Central memory CD8-positive, alpha-beta T cell (primary cell): ENCODE measurements around the gene AFF2.

Experiments used
- ATAC-seq: fragments of 150-1000 bp; cut with Tn5 transposase; replicated peaks from 2 replicates; pipeline ENCODE4 v1.10.0; 2022; ENCODE audit warnings: mild to moderate bottlenecking, moderate FRiP score, moderate number of reproducible peaks; ENCODE audit not compliant: poor library complexity, severe bottlenecking; ENCODE audit errors: extremely low read depth
- DNase-seq, 2 donors: peaks; one replicate each; pipeline ENCODE4 v3.0.0; 2021; ENCODE audit warnings: low spot score in 2 of 2
- H3K27ac Mint-ChIP-seq: one replicate; pipeline ENCODE4 v1.8.0; 2022; ENCODE audit warnings: low read depth, mild to moderate bottlenecking, moderate library complexity, mixed read lengths
- H3K27me3 Mint-ChIP-seq: one replicate; pipeline ENCODE4 v1.8.0; 2022; ENCODE audit warnings: mixed read lengths
- H3K36me3 Mint-ChIP-seq: one replicate; pipeline ENCODE4 v1.8.0; 2022; ENCODE audit warnings: mild to moderate bottlenecking, moderate library complexity, mixed read lengths; ENCODE audit not compliant: insufficient read depth
- H3K4me1 Mint-ChIP-seq: one replicate; pipeline ENCODE4 v1.8.0; 2022; ENCODE audit warnings: mixed read lengths
- H3K4me3 Mint-ChIP-seq: one replicate; pipeline ENCODE4 v1.8.0; 2022; ENCODE audit warnings: mild to moderate bottlenecking, moderate library complexity, mixed read lengths
- H3K9me3 Mint-ChIP-seq: one replicate; pipeline ENCODE4 v1.8.0; 2022; ENCODE audit warnings: mixed read lengths

AFF2 gene

DNA sequence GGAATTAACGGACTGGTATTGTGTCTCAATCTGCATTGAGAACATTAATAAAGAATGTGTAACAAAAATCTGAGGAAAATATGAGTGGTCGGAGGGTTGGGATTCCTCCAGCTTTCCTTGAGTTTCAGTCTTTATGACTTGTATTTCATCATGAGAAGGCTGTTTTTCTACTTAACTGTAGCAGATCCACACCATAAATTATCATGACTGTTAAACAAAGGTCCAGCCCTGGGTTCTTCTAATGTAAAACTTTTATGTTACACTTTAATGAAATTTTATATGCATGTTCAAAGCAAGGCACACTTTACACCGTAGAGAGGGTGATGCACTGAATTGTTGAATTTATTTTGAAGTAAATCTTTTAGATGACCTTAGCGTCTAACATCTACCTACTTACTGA lies 7.0 kb downstream of the AFF2 start:
- H3K27ac Mint-ChIP-seq = no peak overlapping the region
- no peaks in the 10 kb centered on the region for H3K27me3 Mint-ChIP-seq
- ATAC-seq (no peak), DNase-seq (no peak)
- no peaks in the 10 kb centered on the region for H3K4me1 Mint-ChIP-seq
- H3K4me3 Mint-ChIP-seq = no peak overlapping the region
- H3K36me3 Mint-ChIP-seq = no peaks in the 10 kb centered on the region
- no peaks in the 10 kb centered on the region for H3K9me3 Mint-ChIP-seq

DNA sequence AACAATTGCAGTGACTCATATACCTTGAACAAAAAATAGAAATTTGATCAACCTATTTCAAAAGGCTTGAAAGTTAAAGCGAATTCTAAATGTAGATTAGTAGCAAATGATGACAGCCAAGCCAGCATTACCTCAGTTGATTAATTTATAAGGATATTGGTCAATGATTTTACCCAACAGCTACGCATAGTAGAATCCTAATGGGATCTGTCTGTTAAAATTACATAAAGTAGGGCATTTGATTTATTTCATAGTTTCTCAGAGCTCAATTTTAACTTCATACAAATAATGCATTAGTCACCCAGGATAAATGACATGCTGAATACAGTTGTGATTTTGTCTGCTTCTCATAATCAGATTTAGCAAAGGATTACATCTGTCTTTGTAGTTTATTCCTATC lies 12.0 kb downstream of the AFF2 start:
- Mint-ChIP-seq H3K9me3 (no peaks in the 10 kb centered on the region), H3K27ac (no peak overlapping the region), H3K4me1 (no peaks in the 10 kb centered on the region), H3K4me3 (no peak overlapping the region), H3K27me3 (no peaks in the 10 kb centered on the region), H3K36me3 (no peaks in the 10 kb centered on the region)
- ATAC-seq = no peak
- DNase-seq = no peak

- Mint-ChIP-seq H3K4me1 (no peaks in the 10 kb centered on the region), H3K9me3 (no peaks in the 10 kb centered on the region), H3K4me3 (no peak overlapping the region), H3K27ac (no peak overlapping the region), H3K27me3 (no peaks in the 10 kb centered on the region), H3K36me3 (no peaks in the 10 kb centered on the region)
- DNase-seq (no peak), ATAC-seq (no peak)
Observed at GRCh38 chrX:148513661-148514060, 13.2 kb downstream of the AFF2 start.

- Mint-ChIP-seq H3K27me3 (no peaks in the 10 kb centered on the region), H3K9me3 (no peaks in the 10 kb centered on the region), H3K36me3 (no peaks in the 10 kb centered on the region), H3K4me1 (no peaks in the 10 kb centered on the region), H3K4me3 (no peak overlapping the region), H3K27ac (no peak overlapping the region)
- ATAC-seq (no peak), DNase-seq (no peak)
Observed at GRCh38 chrX:148517176-148517575, 16.8 kb downstream of the AFF2 start.

GRCh38 chrX:148522006-148522405 lies 21.6 kb downstream of the AFF2 start:
- Mint-ChIP-seq H3K9me3 (no peaks in the 10 kb centered on the region), H3K36me3 (no peaks in the 10 kb centered on the region), H3K4me1 (no peaks in the 10 kb centered on the region)

GRCh38 chrX:148523303-148524080 lies 23.1 kb downstream of the AFF2 start:
- Mint-ChIP-seq H3K4me3 (no peak overlapping the region), H3K4me1 (no peaks in the 10 kb centered on the region), H3K9me3 (no peaks in the 10 kb centered on the region), H3K27ac (no peak overlapping the region), H3K36me3 (no peaks in the 10 kb centered on the region), H3K27me3 (peaks cover 10% of the 10 kb centered on the region)
- no peak for ATAC-seq
- DNase-seq = no peak

More at GRCh38 chrX:148522006-148522405, 21.6 kb downstream of the AFF2 start:
- Mint-ChIP-seq H3K27me3 (peaks cover 10% of the 10 kb centered on the region), H3K27ac (no peak overlapping the region), H3K4me3 (no peak overlapping the region)
- DNase-seq (no peak), ATAC-seq (no peak)

DNA sequence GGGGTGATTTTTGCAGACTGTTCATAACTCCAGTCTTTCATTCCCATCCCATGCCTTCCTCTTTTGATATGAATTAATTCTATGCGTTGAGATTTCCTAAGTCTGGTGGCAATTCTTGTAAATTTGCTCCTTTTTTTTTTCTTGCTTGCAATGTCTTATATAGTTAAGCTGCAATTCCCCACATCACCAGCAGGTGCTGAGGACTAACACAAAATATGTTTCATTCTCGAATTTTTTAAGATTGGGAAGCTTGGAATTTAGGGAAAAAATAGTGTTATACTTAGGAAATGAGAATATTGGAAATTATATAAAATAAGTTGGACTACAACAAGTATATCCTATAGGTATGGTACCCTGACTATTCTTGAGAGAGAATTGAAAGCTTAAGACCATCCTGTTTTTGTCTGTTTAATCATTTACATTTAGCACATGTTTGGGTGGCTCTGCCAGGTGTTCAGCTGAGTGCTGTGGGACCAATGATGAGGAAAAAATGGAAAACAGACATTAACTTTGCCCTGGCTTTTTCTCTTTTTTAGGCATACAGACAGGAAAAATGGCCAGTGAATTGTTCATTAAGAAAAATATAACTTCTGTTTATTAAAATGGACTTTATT lies 30.2 kb downstream of the AFF2 start:
- no peaks in the 10 kb centered on the region for H3K9me3 Mint-ChIP-seq
- ATAC-seq (no peak), DNase-seq (no peak)
- no peaks in the 10 kb centered on the region for H3K4me1 Mint-ChIP-seq
- H3K36me3 Mint-ChIP-seq = no peaks in the 10 kb centered on the region
- no peaks in the 10 kb centered on the region for H3K27me3 Mint-ChIP-seq
- H3K27ac Mint-ChIP-seq = no peak overlapping the region
- no peak overlapping the region for H3K4me3 Mint-ChIP-seq

DNA sequence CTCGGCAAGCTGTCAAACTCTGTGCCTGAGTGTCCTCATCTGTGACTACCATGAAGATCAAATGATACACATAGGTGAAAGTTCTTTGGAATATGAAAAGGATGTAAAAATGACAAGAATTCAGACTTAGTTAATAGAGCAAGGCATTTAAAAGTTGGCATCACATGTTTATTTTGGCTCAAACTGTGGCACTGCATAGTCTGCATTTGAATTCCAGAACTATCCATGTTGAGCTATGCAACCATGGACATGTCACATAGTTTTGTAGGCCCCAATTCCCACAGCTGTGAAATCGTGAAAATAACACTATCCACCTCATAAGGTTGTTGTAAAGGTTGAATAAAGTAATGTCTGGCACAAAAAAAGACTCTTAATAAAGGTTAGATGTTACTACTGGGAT lies 33.9 kb downstream of the AFF2 start:
- no peaks in the 10 kb centered on the region for H3K4me1 Mint-ChIP-seq
- no peaks in the 10 kb centered on the region for H3K36me3 Mint-ChIP-seq
- no peaks in the 10 kb centered on the region for H3K9me3 Mint-ChIP-seq
- no peak overlapping the region for H3K27ac Mint-ChIP-seq
- H3K27me3 Mint-ChIP-seq = no peaks in the 10 kb centered on the region
- H3K4me3 Mint-ChIP-seq = no peak overlapping the region
- DNase-seq (no peak), ATAC-seq (no peak)

- Mint-ChIP-seq H3K27me3 (no peaks in the 10 kb centered on the region), H3K4me1 (no peaks in the 10 kb centered on the region), H3K4me3 (no peak overlapping the region), H3K9me3 (no peaks in the 10 kb centered on the region), H3K27ac (no peak overlapping the region), H3K36me3 (no peaks in the 10 kb centered on the region)
- ATAC-seq = no peak
- DNase-seq = no peak
Observed at GRCh38 chrX:148535639-148536038, 35.2 kb downstream of the AFF2 start.

GRCh38 chrX:148536961-148537360 lies 36.5 kb downstream of the AFF2 start:
- no peaks in the 10 kb centered on the region for H3K36me3 Mint-ChIP-seq
- H3K27ac Mint-ChIP-seq = no peak overlapping the region
- no peak overlapping the region for H3K4me3 Mint-ChIP-seq
- H3K27me3 Mint-ChIP-seq = no peaks in the 10 kb centered on the region
- H3K4me1 Mint-ChIP-seq = no peaks in the 10 kb centered on the region
- DNase-seq = no peak
- no peak for ATAC-seq
- H3K9me3 Mint-ChIP-seq = no peaks in the 10 kb centered on the region

DNA sequence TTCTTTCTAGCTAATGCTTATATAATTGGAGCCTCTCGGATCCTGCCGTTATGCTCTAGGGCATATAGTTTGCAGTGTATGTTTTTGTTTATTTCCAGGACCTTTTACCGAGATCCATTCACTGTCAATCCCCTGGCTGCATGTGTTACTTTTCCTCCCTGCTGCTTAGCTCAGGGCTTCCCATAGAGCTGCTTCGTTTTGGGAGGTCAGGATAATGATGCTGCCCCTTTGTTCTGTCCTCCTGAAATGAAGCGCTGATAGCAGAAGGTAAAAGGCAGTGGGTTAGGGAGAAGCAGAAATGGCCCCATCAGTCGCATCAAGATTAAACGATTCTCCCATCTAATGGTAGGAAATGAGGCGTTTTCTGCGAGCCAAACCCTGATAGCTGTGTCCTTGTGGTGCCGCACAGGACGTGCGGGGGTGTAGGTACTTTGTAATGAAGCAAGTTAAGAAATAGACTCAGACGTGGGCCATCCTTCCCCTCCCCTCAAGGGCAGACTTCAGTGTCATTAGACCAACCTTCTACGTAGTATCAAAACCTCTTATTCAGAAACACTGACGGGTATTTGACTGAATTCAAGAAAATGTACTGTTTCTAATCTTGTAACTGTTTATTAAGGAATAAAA lies 37.3 kb downstream of the AFF2 start:
- DNase-seq (no peak), ATAC-seq (no peak)
- Mint-ChIP-seq H3K36me3 (no peaks in the 10 kb centered on the region), H3K27ac (no peak overlapping the region), H3K4me3 (no peak overlapping the region), H3K9me3 (no peaks in the 10 kb centered on the region), H3K4me1 (no peaks in the 10 kb centered on the region), H3K27me3 (no peaks in the 10 kb centered on the region)

DNA sequence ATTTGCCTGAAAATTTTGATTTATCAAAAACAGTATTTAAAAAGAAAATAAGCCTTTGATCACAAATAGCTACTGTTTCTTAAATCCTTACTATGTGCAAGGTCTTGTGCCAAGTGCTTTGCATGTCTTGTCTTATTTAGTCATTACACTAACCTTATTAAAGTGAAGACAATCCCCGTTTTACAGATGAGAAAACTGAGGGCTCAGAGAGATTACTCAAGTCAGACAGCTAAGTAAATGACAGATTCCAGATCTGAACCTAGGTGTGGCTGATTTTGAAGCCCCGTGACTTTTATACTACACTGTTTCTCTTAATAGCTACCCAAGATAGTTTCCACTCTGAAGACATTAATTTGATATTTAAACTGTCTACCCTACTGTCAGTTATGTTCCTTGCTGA lies 38.2 kb downstream of the AFF2 start:
- H3K4me3 Mint-ChIP-seq = no peak overlapping the region
- no peaks in the 10 kb centered on the region for H3K9me3 Mint-ChIP-seq
- DNase-seq = no peak
- H3K27ac Mint-ChIP-seq = no peak overlapping the region
- H3K27me3 Mint-ChIP-seq = no peaks in the 10 kb centered on the region
- ATAC-seq = no peak
- H3K36me3 Mint-ChIP-seq = no peaks in the 10 kb centered on the region
- H3K4me1 Mint-ChIP-seq = no peaks in the 10 kb centered on the region

GRCh38 chrX:148540114-148540513 lies 39.7 kb downstream of the AFF2 start:
- Mint-ChIP-seq H3K27me3 (no peaks in the 10 kb centered on the region), H3K4me3 (no peak overlapping the region), H3K9me3 (no peaks in the 10 kb centered on the region), H3K4me1 (no peaks in the 10 kb centered on the region), H3K27ac (no peak overlapping the region), H3K36me3 (no peaks in the 10 kb centered on the region)
- DNase-seq (no peak), ATAC-seq (no peak)
